Endothelial cell of umbilical vein (primary cell): ENCODE measurements around the gene STK17A. TPM values are rescaled to one million over a fixed set of nuclear protein-coding genes. Genes with fewer than 3 reads are reported as not detected.

Source experiments
- BruUV-seq: library from RNA; stranded (reverse); fragments of 400-500 nt; replicated peaks from 2 replicates; lab custom pipeline; 2021; lab: Mats Ljungman, UMichigan
- CTCF ChIA-PET: fragments of 300-600, 350-600 bp; sonication (Branson Sonifier 250); formaldehyde crosslinking; loops from one replicate; lab custom pipeline; 2021; ENCODE audit warnings: antibody characterized with exemption, inconsistent platforms; lab: Charles Lee
- POLR2A ChIA-PET: fragments of 300-600, 350-600 bp; sonication (Branson Sonifier 250); formaldehyde crosslinking; loops from one replicate; lab custom pipeline; 2021; ENCODE audit warnings: antibody characterized with exemption, inconsistent platforms; lab: Charles Lee
- DNase-seq: peaks from one replicate; pipeline ENCODE4 v3.0.0-alpha.2; 2011; ENCODE audit warnings: low read depth, low spot score
- FAIRE-seq: peaks from 2 replicates; lab custom pipeline; 2011; peaks lifted over from hg19 to GRCh38; lab: Jason Lieb, UNC
- H2AFZ ChIP-seq: 2 replicates; pipeline ENCODE4 v1.6.0; 2012; ENCODE audit warnings: low read depth, low read length, control low read depth, inconsistent platforms
- H3K27ac ChIP-seq: 2 replicates; pipeline ENCODE4 v1.5.1; 2011; ENCODE audit warnings: low read depth, mild to moderate bottlenecking, control low read depth, low read length, moderate library complexity; ENCODE audit not compliant: insufficient read depth
- H3K27me3 ChIP-seq, 2 experiments: 2 replicates each; pipeline versions ENCODE4 v1.6.0 to v1.6.1; 2011; ENCODE audit warnings: low read length in 2 of 2, mixed read lengths in 1 of 2; ENCODE audit not compliant: control insufficient read depth in 2 of 2, insufficient read depth in 2 of 2
- H3K36me3 ChIP-seq, 2 experiments: 2 replicates in 1 of 2; 3 replicates in 1 of 2; pipeline ENCODE4 v1.5.1; 2011; ENCODE audit warnings: low read length in 2 of 2, mild to moderate bottlenecking in 1 of 2, moderate library complexity in 1 of 2; ENCODE audit not compliant: control insufficient read depth in 2 of 2, insufficient read depth in 2 of 2; ENCODE audit errors: extremely low read depth in 1 of 2
- H3K4me1 ChIP-seq: 3 replicates; pipeline ENCODE4 v1.5.1; 2011; ENCODE audit warnings: mild to moderate bottlenecking, low read length; ENCODE audit not compliant: control insufficient read depth, insufficient read depth; ENCODE audit errors: extremely low read depth
- H3K4me2 ChIP-seq: 2 replicates; pipeline ENCODE4 v1.6.1; 2011; ENCODE audit warnings: low read length, control low read depth, mixed read lengths; ENCODE audit not compliant: insufficient read depth
- H3K4me3 ChIP-seq, 3 experiments: fragments of 200-600 bp in 1 of 3; sonication (generic), shearing (Covaris generic) in 1 of 3; replicated peaks in 1 of 3; 2 replicates each; pipeline ENCODE4 v1.5.1; 2011 to 2016; ENCODE audit warnings: control low read depth in 3 of 3, low read length in 3 of 3, mild to moderate bottlenecking in 2 of 3, inconsistent platforms in 1 of 3, low read depth in 1 of 3, moderate library complexity in 1 of 3; ENCODE audit not compliant: insufficient read depth in 1 of 3
- H3K79me2 ChIP-seq: 2 replicates; pipeline ENCODE4 v1.6.0; 2012; ENCODE audit warnings: low read length, inconsistent platforms; ENCODE audit not compliant: control insufficient read depth, insufficient read depth
- H3K9ac ChIP-seq: replicated peaks from 2 replicates; pipeline ENCODE3; 2011; ENCODE audit warnings: low read length, control low read depth; ENCODE audit not compliant: insufficient read depth; ENCODE audit errors: extremely low read depth
- H3K9me1 ChIP-seq: replicated peaks from 3 replicates; pipeline ENCODE4 v1.6.0; 2011; ENCODE audit warnings: mild to moderate bottlenecking, low read length; ENCODE audit not compliant: control insufficient read depth, insufficient read depth; ENCODE audit errors: extremely low read depth
- H3K9me3 ChIP-seq: replicated peaks from 2 replicates; pipeline ENCODE4 v1.5.1; 2012; ENCODE audit warnings: low read length, inconsistent platforms; ENCODE audit not compliant: control insufficient read depth, insufficient read depth
- H4K20me1 ChIP-seq: replicated peaks from 2 replicates; pipeline ENCODE3; 2011; ENCODE audit warnings: mild to moderate bottlenecking, low read length; ENCODE audit not compliant: control insufficient read depth, insufficient read depth; ENCODE audit errors: extremely low read depth
- EZH2 ChIP-seq: IDR thresholded peaks from 2 replicates; pipeline ENCODE4 v1.6.1; 2012; ENCODE audit warnings: borderline replicate concordance, low read depth, mild to moderate bottlenecking, moderate library complexity, low read length, inconsistent platforms; ENCODE audit not compliant: severe bottlenecking
- FOS ChIP-seq: IDR thresholded peaks from 2 replicates; pipeline ENCODE4 v1.6.1; 2011; ENCODE audit warnings: mild to moderate bottlenecking, low read length, moderate library complexity, borderline replicate concordance; ENCODE audit not compliant: insufficient read depth
- GATA2 ChIP-seq: IDR thresholded peaks from 2 replicates; pipeline ENCODE4 v1.7.0; 2011; ENCODE audit warnings: low read depth, mild to moderate bottlenecking, moderate library complexity, mixed read lengths, low read length; ENCODE audit not compliant: insufficient read length, insufficient read depth
- JUN ChIP-seq: IDR thresholded peaks from 2 replicates; pipeline ENCODE4 v1.6.1; 2011; ENCODE audit warnings: borderline replicate concordance, low read depth; ENCODE audit not compliant: insufficient read length, insufficient read depth
- MYC ChIP-seq: IDR thresholded peaks from one replicate; pipeline ENCODE4 v1.6.1; 2011; ENCODE audit warnings: mild to moderate bottlenecking, low read depth, low read length
- POLR2A ChIP-seq: IDR thresholded peaks from 2 replicates; pipeline ENCODE4 v1.6.1; 2012; ENCODE audit warnings: low read depth, mild to moderate bottlenecking, control low read depth, low read length
- POLR2AphosphoS5 ChIP-seq: IDR thresholded peaks from 2 replicates; pipeline ENCODE4 v1.6.1; 2012; ENCODE audit warnings: low read depth, mild to moderate bottlenecking, control low read depth, low read length, moderate library complexity; ENCODE audit not compliant: insufficient read depth
- dilution Hi-C: fragments of 300-500 bp; cut with MboI; formaldehyde crosslinking; loops from one replicate; pipeline ENCODE4 v1.15.0; 2019; ENCODE audit warnings: low sequenced_read_pairs; ENCODE audit not compliant: extremely low pct_ligation_motif_present
- intact Hi-C: fragments of 100-400 bp; cut with micrococcal nuclease; formaldehyde crosslinking; loops from one replicate; pipeline ENCODE4 v1.10.0; 2022
- polyA plus RNA-seq, 4 experiments: library from polyadenylated mRNA; depleted of rRNA in 3 of 4; stranded (reverse) in 3 of 4; unstranded in 1 of 4; fragments of >200 nt; gene quantifications; 2 replicates each; pipeline versions ENCODE4 v1.2.1 to v1.2.3, GENCODE V29; 2011 to 2012; ENCODE audit warnings: missing spikeins in 1 of 4
- total RNA-seq: library from RNA; stranded (reverse); gene quantifications from 2 replicates; pipeline ENCODE4 v1.2.3, GENCODE V29; 2021
- TF ChIP-seq, protein P1 (sequence below), 2 donors: IDR thresholded peaks; 1 replicate in 1 of 2; 2 replicates in 1 of 2; pipeline ENCODE4 v1.5.1; 2011; ENCODE audit warnings: low read length in 2 of 2, mild to moderate bottlenecking in 2 of 2, moderate library complexity in 2 of 2, control low read depth in 1 of 2, inconsistent platforms in 1 of 2, low read depth in 1 of 2; ENCODE audit not compliant: insufficient read depth in 1 of 2; ENCODE audit errors: extremely low read depth in 1 of 2
- TF ChIP-seq, protein P2 (sequence below): IDR thresholded peaks from 2 replicates; pipeline ENCODE4 v1.6.1; 2011; ENCODE audit not compliant: insufficient read depth, insufficient read length

STK17A gene
- total and polyA plus RNA-seq, 2 donors (not counting 3 experiments of a cell fraction or from before 2014, with no cell fraction given), result 11.7 to 58.8 TPM

DNA sequence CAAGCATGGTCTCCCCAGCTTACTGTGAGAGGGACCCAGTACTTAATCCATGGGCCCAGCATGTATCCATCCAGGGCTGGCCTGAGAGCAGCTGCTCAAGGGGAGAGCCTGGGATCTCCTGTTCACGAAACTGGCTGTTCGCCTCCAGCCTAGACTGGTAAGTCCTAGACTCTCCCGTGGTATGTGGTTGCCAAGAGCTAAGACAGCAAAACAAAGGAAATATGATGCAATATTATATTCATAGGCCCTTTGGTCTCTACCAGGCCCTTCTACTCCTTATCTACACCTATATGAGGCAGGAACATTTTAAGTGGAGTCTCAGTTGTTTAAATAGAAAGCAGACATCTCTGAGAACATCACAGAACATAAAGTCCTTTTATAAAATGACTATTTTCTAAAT is 28.9 kb upstream of the STK17A start:
- DNase-seq (no peak), FAIRE-seq (no peak)
- Histone ChIP-seq H3K4me2 (no peak overlapping the region), H2AFZ (no peak overlapping the region), H3K4me3 (no peak overlapping the region), H3K9me3 (no peaks in the 10 kb centered on the region), H3K27ac (no peak overlapping the region), H3K9me1 (no peaks in the 10 kb centered on the region), H3K27me3 (peaks cover 6 to 15% of the 10 kb centered on the region in 2 experiments), H3K36me3 (no peaks in the 10 kb centered on the region), H3K79me2 (no peaks in the 10 kb centered on the region), H3K4me1 (no peaks in the 10 kb centered on the region), H4K20me1 (no peaks in the 10 kb centered on the region), H3K9ac (no peak overlapping the region)
- ChIA-PET POLR2A (no interaction called here), CTCF (interaction anchor here (1.6 kb wide), 1 partner anchor 12 kb away, joined by 3 read pairs; no protein-coding TSS in a partner anchor)
- no TSS peak for BruUV-seq
- TF ChIP-seq GATA2 (no peak), FOS (no peak), POLR2AphosphoS5 (no peak), POLR2A (no peak), EZH2 (no peak), MYC (no peak), JUN (no peak)
- TF ChIP-seq, protein P1, sequence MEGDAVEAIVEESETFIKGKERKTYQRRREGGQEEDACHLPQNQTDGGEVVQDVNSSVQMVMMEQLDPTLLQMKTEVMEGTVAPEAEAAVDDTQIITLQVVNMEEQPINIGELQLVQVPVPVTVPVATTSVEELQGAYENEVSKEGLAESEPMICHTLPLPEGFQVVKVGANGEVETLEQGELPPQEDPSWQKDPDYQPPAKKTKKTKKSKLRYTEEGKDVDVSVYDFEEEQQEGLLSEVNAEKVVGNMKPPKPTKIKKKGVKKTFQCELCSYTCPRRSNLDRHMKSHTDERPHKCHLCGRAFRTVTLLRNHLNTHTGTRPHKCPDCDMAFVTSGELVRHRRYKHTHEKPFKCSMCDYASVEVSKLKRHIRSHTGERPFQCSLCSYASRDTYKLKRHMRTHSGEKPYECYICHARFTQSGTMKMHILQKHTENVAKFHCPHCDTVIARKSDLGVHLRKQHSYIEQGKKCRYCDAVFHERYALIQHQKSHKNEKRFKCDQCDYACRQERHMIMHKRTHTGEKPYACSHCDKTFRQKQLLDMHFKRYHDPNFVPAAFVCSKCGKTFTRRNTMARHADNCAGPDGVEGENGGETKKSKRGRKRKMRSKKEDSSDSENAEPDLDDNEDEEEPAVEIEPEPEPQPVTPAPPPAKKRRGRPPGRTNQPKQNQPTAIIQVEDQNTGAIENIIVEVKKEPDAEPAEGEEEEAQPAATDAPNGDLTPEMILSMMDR (IDR thresholded peaks at IDR 0.05; ENCODE audit: extremely low read depth in 1 of 2, insufficient read depth in 1 of 2, low read depth in 1 of 2, low read length in 2 of 2), result no peak
- TF ChIP-seq, protein P2, sequence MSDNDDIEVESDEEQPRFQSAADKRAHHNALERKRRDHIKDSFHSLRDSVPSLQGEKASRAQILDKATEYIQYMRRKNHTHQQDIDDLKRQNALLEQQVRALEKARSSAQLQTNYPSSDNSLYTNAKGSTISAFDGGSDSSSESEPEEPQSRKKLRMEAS, result no peak
- dilution Hi-C loops (no loop called here), intact Hi-C loops (no loop called here)
